ENCODE measurements around the gene HOXC6.

HOXC6 gene

DNA sequence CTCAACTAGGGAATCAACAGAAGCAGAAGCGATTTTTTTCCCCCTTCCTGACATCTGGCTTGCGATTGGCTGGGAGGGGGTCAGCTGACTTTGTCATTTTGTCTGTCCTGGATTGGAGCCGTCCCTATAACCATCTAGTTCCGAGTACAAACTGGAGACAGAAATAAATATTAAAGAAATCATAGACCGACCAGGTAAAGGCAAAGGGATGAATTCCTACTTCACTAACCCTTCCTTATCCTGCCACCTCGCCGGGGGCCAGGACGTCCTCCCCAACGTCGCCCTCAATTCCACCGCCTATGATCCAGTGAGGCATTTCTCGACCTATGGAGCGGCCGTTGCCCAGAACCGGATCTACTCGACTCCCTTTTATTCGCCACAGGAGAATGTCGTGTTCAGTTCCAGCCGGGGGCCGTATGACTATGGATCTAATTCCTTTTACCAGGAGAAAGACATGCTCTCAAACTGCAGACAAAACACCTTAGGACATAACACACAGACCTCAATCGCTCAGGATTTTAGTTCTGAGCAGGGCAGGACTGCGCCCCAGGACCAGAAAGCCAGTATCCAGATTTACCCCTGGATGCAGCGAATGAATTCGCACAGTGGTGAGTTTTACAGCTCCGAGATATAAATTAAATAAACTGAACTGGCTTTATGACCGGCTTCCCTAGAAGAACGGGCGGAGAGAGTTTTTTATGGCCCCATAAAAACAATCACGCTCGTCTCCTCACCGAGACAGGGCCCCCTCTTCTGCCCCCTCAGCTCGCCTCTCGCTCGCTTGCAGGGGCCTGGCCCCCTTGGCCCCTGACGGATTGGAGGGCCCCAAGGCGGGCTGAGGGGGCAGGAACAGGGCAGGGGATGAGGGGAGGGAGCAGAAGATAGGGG, at the start of gene HOXC6:
TSS of gene HOXC6 (plus strand) at position 127 of the 888 bp plus-strand sequence. CDS start at position 209, 82 bp downstream.
- DNase-seq, result peak; percentile 51 to 58

DNA sequence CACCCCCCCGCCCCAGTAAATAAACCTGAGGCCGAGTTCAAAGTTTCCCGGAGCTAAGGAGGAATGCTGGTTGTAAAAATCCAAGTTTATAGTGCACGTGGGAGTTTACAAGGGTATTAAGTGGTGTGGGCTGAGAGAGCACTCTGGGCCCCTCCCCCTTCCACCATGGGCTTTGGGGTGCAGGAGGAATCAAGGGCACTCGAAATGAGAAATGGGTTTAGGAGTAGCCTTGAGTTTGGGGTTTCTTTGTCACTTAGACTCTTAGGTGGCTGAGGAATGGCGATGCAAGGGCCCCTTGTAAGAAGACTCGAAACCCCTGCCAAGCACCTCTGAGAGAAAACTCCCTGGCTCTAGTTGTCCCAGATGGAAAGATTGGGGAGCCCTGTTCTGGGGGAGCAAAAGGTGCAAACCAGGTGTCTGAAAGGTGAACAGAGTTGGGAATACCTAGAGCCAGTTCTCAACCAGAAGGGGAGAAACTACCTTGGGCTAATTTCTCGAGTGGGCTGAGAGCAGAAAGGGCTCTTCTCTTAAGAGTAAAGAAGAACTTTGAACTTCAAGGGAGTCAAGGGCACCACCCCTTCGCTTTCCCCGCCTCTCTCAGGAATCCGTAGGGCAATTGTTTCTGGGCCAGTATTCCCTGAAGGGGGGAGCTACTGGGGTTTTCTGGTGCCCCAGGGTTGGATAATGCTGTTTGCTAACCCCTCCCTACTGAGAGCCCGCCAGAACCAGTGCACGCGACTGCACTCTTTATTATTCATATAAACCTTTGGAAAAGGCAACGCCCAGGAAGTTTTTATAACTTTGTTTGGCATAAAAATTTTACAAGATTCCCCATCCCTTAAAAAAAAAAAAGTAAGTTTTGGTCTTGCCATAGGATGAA, 49.5 kb upstream of the HOXC6 start:
- no peak for DNase-seq

DNA sequence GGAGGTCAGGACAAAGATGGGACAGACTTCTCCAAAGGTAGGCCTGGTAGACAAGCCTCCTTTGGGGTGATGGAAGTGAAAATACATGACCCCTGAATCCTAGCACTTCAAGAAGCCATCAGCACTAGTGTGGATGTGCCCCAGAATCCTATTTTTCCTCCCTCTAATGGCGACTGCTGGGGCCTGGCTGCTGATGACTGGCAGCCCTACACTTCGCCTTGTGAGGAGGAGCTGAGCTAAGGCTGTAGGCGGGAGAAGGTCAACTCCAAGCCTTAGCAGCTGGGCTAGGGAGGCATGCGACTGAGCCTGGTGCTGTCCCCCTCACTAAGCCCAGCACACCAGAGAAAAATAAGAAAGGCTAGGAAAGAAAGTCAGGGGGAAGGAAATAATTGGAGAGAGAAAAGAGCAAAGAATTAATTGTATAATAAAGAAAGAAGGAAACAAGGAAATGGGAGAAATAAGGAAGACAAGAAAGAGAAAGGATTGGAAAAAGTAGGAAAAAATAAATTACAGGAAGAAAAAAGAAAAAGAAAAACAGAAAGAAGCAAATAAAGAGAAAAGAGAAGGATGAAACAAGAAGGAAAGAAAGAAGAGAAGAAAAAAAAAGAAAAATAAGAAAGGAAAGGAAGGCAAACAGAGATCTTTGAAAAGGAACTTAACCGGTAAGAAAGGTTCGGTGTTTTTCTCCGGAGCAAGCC, 48.0 kb upstream of the HOXC6 start:
- no peak for DNase-seq

DNA sequence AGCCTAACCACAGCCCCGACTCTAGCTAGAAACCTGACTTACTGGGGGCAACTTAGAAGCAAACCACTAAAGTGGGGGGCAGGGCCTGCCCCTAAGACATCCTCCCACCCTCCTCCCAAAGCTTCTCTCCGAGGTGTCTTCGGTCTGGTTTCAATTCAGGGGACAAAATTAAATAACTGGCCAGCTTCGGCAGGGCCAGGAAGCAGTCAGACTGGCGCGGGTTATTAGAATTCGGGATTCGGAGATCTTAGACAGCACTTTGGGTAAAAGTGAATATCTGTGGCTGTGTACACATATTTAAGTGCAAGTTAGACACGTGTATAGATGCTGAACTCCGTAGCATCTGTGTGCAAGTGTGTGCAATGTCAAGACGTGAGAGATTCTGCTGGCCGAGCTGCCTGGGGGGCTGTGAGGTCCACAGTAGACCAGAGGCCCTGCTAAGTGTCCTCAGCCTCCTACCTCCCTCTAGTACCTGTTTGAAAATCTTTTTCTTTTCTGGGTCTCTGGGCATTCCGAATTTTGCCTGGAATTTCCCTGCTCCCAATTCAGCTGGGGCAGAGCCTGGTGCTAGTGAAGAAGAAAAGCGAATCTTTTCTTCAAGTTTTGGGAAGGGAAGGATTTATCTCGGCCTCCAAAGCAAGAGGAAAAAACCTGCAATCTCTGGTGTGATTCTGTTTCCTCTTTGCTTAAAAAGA, 47.3 kb upstream of the HOXC6 start:
- DNase-seq, result no peak

DNA sequence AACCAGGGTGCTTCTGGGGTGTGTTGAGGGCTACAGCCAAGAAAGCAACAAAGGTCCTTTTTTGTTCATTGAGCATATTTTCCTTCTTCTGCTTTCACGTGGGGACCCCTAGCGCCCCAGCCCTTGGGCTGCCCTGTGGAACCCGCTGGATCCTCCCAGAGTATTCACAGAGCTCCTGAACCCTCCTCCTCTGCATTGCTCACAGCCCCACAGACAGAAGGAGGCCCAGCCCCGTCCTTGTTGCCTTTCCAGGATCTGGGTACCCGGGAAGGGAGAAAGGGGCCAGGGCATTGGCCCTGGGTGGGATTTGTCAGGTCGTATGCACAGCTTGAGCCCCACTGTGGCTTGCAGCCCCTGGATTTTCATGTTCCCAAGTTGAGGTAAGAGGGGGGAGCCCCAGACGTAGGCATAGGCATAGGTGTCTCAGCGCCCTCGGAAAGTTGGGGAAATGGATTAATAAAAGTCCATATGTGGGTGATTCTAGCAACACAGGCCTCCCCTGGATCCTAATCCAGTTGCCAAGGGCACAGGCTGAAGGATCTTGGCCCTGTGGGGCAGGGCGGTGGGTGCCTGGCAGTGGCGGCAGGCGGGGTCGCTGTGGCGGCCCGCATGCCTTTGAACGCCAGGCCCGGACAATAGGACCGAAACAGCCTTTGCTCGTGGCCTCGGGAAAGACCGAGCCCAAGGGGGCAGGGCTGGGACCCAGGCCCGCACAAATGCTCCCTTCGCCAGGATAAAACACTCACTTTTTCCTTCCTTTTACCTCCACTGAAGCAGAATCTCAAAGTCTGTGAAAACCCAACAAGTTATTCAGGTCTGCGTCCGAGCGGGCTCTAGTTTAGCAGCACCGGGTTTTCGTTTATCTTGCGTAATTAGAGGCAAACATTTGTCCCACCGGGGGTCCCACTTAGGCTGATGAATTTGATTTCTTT, 46.3 kb upstream of the HOXC6 start:
- no peak for DNase-seq

DNA sequence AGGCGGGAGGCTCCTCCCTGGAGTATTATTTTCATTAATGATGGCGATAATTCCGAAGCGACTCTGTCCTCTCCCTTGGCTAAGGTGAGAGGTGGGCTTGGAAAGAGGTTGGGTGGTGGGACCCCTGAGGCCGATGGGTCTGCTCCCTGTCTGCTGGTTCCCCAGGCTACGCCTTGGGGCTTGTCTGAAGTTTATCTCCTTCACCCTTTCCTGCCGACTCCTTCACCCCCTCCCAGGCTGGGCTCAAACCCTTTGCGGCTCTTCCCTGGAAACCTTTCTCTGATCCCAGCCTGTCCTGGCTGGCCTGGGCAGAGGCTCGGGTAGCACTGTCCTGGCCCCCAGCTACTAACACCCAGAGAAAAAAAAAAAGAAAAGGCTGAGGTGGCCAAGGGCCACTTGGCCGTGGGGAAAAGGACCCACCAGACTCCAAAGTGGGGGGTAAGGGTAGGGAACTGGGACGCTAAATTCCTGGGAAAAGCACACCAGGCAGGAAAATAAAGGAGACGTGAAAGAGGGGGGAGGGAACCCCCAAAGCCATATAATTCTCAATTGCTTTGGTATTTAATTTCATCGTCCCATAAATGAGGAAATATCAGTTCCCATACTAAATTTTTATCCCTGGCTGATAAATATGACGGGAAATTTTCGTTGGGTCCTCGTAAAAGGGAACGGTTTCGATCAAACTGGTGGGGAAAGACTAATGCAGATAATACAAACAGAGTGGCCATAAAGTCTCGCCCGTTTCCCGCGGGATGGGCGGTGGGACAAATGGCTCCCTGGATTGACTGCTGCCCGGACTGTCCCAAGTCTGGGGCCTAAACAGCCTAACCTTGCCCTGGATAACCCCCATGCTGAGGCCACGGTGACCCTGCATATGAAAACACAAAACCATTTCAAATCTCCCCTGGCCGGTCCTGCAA, 45.3 kb upstream of the HOXC6 start:
- no peak for DNase-seq

DNA sequence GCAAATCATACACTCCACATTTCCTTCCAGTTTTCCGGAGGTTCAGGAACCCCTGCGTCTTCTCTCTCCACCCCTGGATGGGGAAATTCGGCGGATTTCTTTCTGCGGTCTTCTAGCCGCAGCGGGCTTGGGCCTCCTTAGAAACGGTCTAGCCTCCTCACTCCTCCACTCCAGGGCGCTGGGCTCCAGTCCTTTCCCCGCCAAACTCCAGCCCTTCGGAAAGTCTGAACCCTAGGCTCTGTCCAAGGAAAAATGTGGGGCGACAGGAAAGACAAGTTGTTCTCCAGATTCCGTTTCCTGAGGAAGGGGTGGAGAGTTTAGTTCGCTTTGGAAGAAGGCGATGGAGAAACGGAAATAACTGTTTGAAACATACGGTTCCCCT, 44.7 kb upstream of the HOXC6 start:
- peak; percentile 56 to 63 for DNase-seq

DNA sequence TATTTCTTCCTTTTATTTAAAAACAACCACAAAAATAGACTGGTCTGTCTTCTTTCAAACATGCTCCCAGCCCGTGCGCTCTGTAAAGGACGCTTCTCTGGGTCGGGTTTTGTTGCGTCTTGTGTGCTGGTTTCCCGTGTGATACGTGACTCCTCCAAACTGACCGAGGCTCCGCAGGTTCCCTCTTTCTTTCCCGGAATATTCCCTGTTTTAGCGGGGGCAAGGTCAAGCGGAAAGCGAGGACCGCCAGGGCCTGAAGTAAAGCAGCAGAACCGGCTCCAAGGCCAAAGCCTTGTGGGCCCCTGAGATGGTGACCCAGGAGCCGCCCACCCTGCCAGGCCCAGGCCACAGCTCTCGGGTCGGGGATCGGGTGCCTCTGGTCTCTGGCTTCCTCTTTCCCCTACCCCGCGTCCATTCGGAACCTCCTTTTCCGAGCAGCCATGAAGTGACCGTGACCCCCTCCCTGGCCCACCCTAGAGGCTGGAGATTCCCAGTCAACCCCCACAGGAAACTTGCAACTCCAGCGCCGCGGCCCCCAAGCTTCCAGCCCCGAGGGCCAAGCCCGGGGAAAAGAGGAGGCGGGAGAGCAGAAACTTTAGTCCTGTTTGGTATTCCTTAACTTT, 44.2 kb upstream of the HOXC6 start:
- DNase-seq, result peak in 1 of 2 experiments; percentile 54

DNA sequence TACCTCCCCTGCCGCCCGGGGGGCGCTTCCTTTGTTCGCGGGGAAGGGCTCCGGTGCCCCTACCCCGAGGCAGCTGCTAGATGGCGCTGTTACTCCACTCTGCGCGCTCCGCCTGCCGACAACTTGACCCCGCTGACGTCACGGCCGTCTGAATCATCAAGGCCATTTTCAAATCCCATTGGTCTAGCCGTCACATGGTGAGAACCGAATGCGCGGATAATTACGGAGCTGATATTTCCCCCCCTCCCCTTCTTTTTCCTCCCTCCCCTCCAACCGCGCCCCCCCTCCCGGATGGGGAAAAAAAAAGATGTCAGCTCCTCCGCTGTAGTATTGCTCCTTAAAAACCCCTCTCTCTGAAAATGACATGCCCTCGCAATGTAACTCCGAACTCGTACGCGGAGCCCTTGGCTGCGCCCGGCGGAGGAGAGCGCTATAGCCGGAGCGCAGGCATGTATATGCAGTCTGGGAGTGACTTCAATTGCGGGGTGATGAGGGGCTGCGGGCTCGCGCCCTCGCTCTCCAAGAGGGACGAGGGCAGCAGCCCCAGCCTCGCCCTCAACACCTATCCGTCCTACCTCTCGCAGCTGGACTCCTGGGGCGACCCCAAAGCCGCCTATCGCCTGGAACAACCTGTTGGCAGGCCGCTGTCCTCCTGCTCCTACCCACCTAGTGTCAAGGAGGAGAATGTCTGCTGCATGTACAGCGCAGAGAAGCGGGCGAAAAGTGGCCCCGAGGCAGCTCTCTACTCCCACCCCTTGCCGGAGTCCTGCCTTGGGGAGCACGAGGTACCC, 43.1 kb upstream of the HOXC6 start, which contains the start of gene HOXC10:
TSS of gene HOXC10 (plus strand) at position 246 of the 791 bp plus-strand sequence. CDS start at position 360, 114 bp downstream.
- peak; percentile 67 to 75 for DNase-seq

DNA sequence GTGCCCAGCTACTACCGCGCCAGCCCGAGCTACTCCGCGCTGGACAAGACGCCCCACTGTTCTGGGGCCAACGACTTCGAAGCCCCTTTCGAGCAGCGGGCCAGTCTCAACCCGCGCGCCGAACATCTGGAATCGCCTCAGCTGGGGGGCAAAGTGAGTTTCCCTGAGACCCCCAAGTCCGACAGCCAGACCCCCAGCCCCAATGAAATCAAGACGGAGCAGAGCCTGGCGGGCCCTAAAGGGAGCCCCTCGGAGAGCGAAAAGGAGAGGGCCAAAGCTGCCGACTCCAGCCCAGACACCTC, 42.6 kb upstream of the HOXC6 start:
- no peak for DNase-seq

DNA sequence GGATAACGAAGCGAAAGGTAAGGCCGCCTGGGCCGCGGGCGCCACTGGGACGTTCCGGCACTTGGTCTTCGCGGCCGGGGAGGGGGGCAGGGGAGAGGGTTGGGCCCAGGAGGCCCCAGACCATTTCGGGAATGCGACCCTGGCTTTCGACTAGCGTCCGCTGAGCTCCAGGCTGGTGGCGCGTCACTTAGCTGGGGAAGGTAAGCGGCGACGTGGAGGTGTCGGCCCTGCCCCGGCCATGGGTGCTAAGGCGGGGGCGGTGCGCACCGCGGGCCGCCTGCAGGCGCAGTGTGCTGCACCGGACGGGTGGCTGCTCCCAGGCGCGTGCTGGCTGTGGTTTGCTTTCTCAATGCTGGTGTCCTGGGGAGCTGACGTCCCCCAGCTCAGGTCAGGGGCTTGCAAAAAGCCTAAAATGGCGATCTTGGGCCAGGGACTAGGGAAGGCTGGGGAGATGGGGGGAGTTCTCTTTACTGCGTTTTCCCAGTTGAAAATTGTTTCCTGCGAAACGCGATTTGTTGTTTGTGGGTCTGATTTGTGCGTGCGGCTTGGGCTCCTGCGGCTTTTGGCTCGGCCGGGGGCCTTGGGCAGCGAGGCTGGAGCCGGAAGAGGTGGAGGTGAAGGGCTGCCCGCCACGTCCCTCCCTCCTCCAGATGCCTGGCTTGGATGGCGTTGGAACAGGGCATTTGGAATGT, 42.1 kb upstream of the HOXC6 start:
- no peak for DNase-seq

DNA sequence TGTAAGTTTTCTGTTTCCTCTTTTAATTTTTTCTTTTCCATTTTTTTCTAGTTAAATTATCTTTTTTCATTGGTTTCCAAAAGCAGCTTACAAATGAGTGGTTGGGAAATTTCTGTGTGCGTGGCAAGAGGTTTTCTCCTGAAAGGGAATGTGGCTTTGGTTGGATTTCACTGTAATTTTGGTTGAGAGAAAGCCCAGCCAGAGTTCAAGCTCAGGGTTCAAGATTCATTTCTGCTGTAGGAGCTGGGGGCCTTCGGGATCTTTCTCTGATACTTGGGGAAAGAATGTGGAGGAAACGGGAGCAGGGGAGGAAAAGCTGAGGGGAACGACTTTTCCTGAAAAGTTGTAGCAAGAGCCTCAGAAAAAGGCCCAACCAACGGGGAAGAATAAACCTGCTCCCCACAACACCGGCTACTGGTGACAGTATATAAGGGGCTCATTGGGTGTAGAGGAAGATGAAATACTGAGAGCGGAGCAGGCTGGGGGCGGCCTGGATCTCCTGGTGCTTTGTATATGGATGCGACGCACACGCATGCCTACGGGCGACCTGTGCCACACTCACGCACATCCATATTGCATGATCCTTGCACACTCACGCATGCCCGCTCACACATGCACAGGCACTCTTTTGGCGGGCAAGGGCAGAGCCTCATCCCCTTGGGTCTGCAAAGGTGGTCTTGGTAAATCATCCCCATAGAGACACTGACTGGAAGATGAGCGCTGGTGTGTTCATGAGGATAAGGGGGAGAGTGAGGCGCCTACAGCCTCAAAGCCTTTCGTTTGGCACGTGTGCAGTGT, 41.4 kb upstream of the HOXC6 start:
- no peak for DNase-seq

DNA sequence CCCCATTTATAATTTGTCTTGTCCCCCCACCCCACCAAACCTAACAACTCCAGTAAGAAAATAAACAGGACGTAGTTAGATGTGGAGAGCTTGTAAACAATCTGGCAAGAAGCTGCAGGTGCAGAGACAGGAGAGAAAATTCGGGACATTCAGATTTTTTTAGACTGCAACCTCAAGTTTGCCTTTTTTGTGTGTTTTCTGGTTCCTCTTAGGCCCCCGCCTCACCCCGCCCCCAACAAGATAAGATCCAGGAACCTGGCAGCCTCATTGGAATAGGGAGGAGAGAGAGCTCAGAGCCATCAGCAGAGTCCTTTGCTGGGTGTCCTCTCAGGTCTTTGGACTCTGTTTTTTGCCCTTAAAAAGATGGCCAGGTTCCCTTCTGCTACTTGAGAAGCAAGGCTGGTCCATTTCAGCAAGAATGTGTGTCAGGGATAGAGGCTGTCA, 40.4 kb upstream of the HOXC6 start:
- no peak for DNase-seq

DNA sequence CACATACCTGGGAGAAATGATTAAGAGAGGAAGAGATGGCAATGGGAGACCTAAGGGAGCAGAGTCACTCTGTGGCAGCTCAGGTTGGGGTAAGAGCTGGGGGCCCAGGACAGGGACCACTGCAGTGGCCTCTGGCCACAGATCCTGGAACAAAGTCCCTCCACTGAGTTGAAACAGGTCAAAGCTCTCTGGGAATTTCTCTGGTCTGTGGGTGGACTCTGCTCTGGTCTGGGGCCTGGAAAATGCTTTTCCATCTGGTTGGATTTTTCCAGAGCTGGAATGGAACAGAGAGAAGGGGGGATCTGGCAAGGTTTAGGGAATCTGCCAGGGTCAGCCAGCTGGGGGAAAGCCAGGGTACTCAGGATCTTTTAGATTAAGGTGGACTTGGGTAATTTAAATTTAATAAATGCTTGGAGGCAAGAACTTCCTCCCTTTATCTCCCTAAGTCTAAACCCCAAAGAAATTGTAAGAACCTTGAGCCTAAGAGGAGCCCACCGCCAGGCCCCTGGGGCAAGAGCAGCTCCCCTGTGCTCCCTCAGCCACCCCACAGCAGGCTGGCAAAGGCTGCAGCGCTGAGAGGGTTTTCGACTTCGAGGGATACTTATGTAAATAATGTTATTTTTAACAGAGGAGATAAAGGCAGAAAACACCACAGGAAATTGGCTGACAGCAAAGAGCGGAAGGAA, 39.6 kb upstream of the HOXC6 start:
- DNase-seq, result no peak

DNA sequence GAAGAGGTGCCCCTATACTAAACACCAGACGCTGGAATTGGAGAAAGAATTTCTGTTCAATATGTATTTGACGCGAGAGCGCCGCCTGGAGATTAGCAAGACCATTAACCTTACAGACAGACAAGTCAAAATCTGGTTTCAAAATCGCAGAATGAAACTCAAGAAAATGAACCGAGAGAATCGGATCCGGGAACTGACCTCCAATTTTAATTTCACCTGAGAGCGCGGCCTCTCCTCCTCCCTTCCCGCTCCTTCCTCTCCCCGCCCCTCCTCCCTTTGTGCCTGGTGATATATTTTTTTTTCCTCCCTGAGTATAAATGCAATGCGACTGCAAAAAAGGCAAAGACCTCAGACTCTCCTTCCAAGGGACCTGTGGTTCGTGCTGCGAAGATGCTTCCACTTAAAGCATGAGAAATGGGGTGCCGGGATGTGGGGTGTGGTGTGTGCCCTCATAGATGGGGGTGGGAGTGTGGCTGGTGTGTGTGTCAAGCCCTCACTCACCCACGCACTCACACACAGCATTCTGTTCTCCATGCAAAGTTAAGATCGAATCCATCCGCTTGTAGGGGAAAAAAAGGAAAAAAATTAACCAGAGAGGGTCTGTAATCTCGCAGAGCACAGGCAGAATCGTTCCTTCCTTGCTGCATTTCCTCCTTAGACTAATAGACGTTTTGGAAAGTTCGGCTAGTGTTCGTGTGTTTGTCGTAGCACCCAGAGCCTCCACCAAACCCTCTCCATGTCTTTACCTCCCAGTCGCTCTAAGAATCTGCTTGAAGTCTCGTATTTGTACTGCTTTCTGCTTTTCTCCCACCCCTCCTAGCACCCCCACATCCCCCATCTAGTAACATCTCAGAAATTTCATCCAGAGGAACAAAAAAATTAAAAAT, 38.8 kb upstream of the HOXC6 start:
- DNase-seq, result peak; percentile 70 to 77
